Tibial nerve (tissue), 4 donors: ENCODE results near the gene ARHGAP20. TPM values are rescaled to one million over a fixed set of nuclear protein-coding genes. Genes with fewer than 3 reads are reported as not detected.

Experiments
- DNase-seq, 2 donors: peaks; one replicate each; pipeline ENCODE4 v3.0.0-alpha.2; 2019; ENCODE audit warnings: low spot score in 2 of 2
- H3K27ac ChIP-seq, 4 donors: fragments of 200-600 bp; sonication (generic) in 3 of 4; one replicate each; pipeline ENCODE4 v1.5.1; 2017 to 2019; ENCODE audit warnings: mild to moderate bottlenecking in 1 of 4
- H3K27me3 ChIP-seq, 2 donors: fragments of 200-600 bp; sonication (generic) in 1 of 2; one replicate each; pipeline versions ENCODE4 v1.5.1 to v1.6.0; 2017 to 2019
- H3K36me3 ChIP-seq, 3 donors: fragments of 200-600 bp; sonication (generic); one replicate each; pipeline ENCODE4 v1.5.1; 2018 to 2019
- H3K4me1 ChIP-seq, 4 donors: fragments of 200-600 bp; sonication (generic) in 3 of 4; one replicate each; pipeline ENCODE4 v1.5.1; 2017 to 2019
- H3K4me3 ChIP-seq, 4 donors: fragments of 200-600 bp; sonication (generic) in 3 of 4; one replicate each; pipeline ENCODE4 v1.5.1; 2017 to 2019; ENCODE audit warnings: mild to moderate bottlenecking in 1 of 4, moderate library complexity in 1 of 4
- H3K9me3 ChIP-seq, 4 donors: fragments of 200-600 bp; sonication (generic) in 3 of 4; one replicate each; pipeline ENCODE4 v1.5.1; 2017 to 2019
- CTCF ChIP-seq, 5 experiments: fragments of 200-600 bp in 3 of 5; fragments of 450-650 bp in 2 of 5; sonication (generic) in 3 of 5; IDR thresholded peaks; one replicate each; pipeline ENCODE4 v1.5.1; 2016 to 2019; ENCODE audit warnings: antibody characterized with exemption in 5 of 5, mild to moderate bottlenecking in 3 of 5, moderate library complexity in 2 of 5
- EP300 ChIP-seq, 2 donors: sonication (generic); formaldehyde crosslinking; IDR thresholded peaks; one replicate each; pipeline ENCODE4 v1.6.1; 2017; ENCODE audit warnings: antibody characterized with exemption in 2 of 2, mild to moderate bottlenecking in 1 of 2
- POLR2A ChIP-seq, 2 donors: fragments of 450-650 bp; IDR thresholded peaks; one replicate each; pipeline ENCODE4 v1.6.1; 2017; ENCODE audit warnings: antibody characterized with exemption in 2 of 2, mild to moderate bottlenecking in 2 of 2, moderate library complexity in 2 of 2
- WGBS, 2 donors: methylation state at CpG; one replicate each; pipeline ENCODE4 v1.1.5; 2018; 5-methylcytosine and 5-hydroxymethylcytosine counted together
- total RNA-seq, 4 donors: library from RNA; depleted of rRNA; stranded (reverse); fragments of >200 nt; gene quantifications; one replicate each; pipeline ENCODE4 v1.1.0, GENCODE V29; 2016

The ARHGAP20 gene
- total RNA-seq, 4 donors from 2014 or later: 6.9 to 13.7 (median 11.1) TPM

DNA sequence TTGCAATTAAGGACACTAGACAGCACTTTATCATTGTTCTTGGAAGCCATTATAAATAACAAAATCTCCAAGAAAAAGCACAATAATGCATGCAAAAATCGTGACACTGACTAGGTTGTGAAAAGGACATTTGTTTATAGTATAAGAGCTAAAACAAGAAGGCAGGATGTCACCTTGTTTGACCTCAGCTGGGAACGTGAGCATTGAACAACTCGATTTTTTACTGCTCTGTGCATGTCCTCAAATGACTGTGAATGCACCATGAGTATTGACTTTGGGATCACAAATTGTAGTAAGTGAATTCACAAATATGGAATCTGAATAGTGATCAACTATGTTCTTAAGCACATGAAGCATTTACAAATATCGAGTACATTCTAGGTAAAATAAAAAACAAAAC is 35.3 kb upstream of the ARHGAP20 start:
- TF ChIP-seq CTCF (IDR thresholded peaks at IDR 0.05) (no peak), EP300 (IDR thresholded peaks at IDR 0.05) (no peak), POLR2A (IDR thresholded peaks at IDR 0.05) (no peak)
- no peaks in the 10 kb centered on the region for H3K4me1 ChIP-seq
- H3K27me3 ChIP-seq: no peaks in the 10 kb centered on the region
- H3K36me3 ChIP-seq: no peaks in the 10 kb centered on the region
- H3K4me3 ChIP-seq: no peak overlapping the region
- H3K9me3 ChIP-seq: peaks cover 0 to 5% (median under 1%) of the 10 kb centered on the region in 4 donors
- 37 to 42% methylated on average over 4 of the region's 4 CpGs for WGBS, 2 donors
- H3K27ac ChIP-seq: no peak overlapping the region
- no peak for DNase-seq

GRCh38 chr11:110738641-110739040 is 26.4 kb upstream of the ARHGAP20 start:
- DNase-seq: no peak
- WGBS, 2 donors: 76 to 86% methylated on average over 1 of the region's 1 CpG
- no peaks in the 10 kb centered on the region for H3K27me3 ChIP-seq

DNA sequence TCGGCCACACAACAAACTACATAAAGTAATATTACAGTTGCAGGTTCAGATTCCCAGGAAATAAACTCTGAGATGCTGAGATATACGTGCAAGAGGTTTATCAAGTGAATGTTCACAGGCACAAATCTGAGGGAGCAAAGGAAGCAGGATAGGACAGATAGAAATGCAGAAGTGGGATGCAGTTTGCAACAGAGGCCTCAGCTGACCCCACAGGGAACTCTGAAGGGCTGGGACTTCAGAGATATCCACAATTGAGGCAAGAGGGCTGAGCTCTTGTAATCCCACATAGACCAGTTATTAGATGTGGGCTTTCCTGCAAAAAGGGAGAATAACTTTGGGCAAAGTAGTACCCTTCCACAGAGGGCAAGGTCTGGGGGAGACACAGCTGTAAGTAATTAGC is 25.4 kb upstream of the ARHGAP20 start:
- no peaks in the 10 kb centered on the region for H3K27me3 ChIP-seq
- 89 to 92% methylated on average over 2 of the region's 2 CpGs for WGBS, 2 donors
- H3K4me1 ChIP-seq: no peaks in the 10 kb centered on the region
- no peaks in the 10 kb centered on the region for H3K36me3 ChIP-seq
- H3K4me3 ChIP-seq: no peak overlapping the region
- no peak overlapping the region for H3K27ac ChIP-seq
- H3K9me3 ChIP-seq: no peaks in the 10 kb centered on the region
- no peak for DNase-seq
- TF ChIP-seq EP300 (IDR thresholded peaks at IDR 0.05) (no peak), POLR2A (IDR thresholded peaks at IDR 0.05) (no peak), CTCF (IDR thresholded peaks at IDR 0.05) (no peak)

More at GRCh38 chr11:110738641-110739040, 26.4 kb upstream of the ARHGAP20 start:
- no peak overlapping the region for H3K4me3 ChIP-seq
- H3K36me3 ChIP-seq: no peaks in the 10 kb centered on the region
- TF ChIP-seq EP300 (IDR thresholded peaks at IDR 0.05) (no peak), POLR2A (IDR thresholded peaks at IDR 0.05) (no peak), CTCF (IDR thresholded peaks at IDR 0.05) (no peak)
- no peaks in the 10 kb centered on the region for H3K9me3 ChIP-seq
- H3K27ac ChIP-seq: no peak overlapping the region
- no peaks in the 10 kb centered on the region for H3K4me1 ChIP-seq

DNA sequence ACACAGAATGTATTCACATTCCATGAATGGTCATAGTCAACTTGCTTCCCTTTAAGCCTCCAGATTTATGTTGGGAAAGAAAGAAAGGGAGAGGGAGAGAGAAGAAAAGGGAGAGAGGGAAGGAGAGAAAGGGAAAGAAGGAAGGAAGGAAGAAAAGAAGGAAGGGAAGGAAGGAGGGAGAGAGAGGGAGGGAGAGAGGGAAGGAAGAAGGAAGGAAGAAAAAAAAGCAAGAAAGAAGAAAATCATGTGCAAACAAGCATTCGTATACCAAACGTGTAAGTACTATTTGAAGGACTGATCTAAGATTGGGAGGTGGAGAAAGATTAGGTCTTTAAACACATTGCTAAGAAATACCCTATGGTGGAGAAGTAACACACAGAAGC is 23.9 kb upstream of the ARHGAP20 start:
- no peaks in the 10 kb centered on the region for H3K4me1 ChIP-seq
- no peak overlapping the region for H3K4me3 ChIP-seq
- no peak for DNase-seq
- 72 to 78% methylated on average over 2 of the region's 2 CpGs for WGBS, 2 donors
- H3K27me3 ChIP-seq: no peaks in the 10 kb centered on the region
- TF ChIP-seq POLR2A (IDR thresholded peaks at IDR 0.05) (no peak), EP300 (IDR thresholded peaks at IDR 0.05) (no peak), CTCF (IDR thresholded peaks at IDR 0.05) (no peak)
- no peaks in the 10 kb centered on the region for H3K36me3 ChIP-seq
- no peak overlapping the region for H3K27ac ChIP-seq
- no peaks in the 10 kb centered on the region for H3K9me3 ChIP-seq

DNA sequence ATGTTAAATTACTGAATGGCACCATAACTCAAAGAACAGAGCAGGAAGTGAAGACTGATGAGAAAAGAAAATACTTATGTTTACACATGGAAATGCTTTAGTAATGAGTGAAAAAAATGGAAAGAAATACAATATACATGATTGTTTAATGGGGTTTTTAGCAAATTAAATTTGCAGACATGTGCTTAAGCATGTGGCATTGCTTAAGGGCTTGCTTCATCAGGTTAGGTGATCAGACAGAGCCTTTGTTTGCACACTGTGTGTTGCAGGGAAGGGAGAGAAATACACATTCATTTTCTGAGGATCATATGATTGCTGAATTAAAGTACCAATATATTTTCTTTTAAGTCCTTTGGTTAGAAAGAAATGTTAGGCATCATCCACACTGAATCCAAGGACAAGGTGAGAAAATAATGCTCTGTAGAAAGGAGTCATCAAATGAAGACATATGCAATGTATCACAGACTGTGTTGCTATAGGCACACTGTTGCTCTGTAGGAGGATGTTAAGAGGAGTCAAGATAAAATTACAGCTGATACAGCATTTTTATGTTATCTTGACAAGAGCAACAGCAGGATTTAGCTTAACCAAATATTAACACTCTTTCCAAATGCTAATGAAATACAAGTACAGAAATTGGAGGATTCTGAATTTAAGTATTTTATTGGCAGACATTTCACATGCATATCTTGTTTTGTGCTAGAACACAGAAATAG is 23.4 kb upstream of the ARHGAP20 start:
- TF ChIP-seq EP300 (IDR thresholded peaks at IDR 0.05) (no peak), POLR2A (IDR thresholded peaks at IDR 0.05) (no peak), CTCF (IDR thresholded peaks at IDR 0.05) (no peak)
- no peaks in the 10 kb centered on the region for H3K4me1 ChIP-seq
- no peak overlapping the region for H3K27ac ChIP-seq
- no peak overlapping the region for H3K4me3 ChIP-seq
- DNase-seq: no peak
- no peaks in the 10 kb centered on the region for H3K9me3 ChIP-seq
- no peaks in the 10 kb centered on the region for H3K36me3 ChIP-seq
- no peaks in the 10 kb centered on the region for H3K27me3 ChIP-seq
